Upper lobe of right lung (tissue), 1 donor: ENCODE measurements around the gene STK11. TPM values are rescaled to one million over a fixed set of nuclear protein-coding genes. Genes with fewer than 3 reads are reported as not detected.

ENCODE experiments used
- ATAC-seq: fragments of 200-7000 bp; cut with Tn5 transposase; one replicate; pipeline ENCODE4 v1.9.1; 2020; ENCODE audit warnings: mild to moderate bottlenecking, moderate library complexity
- DNase-seq: peaks from one replicate; pipeline ENCODE4 v3.0.0-alpha.2; 2020
- H3K27ac ChIP-seq: fragments of 200-600 bp; one replicate; pipeline ENCODE4 v1.8.0; 2022
- H3K27me3 ChIP-seq: fragments of 200-600 bp; one replicate; pipeline ENCODE4 v1.8.0; 2022; ENCODE audit warnings: mild to moderate bottlenecking
- H3K36me3 ChIP-seq: fragments of 200-600 bp; one replicate; pipeline ENCODE4 v1.8.0; 2022
- H3K4me1 ChIP-seq: fragments of 200-600 bp; one replicate; pipeline ENCODE4 v1.8.0; 2022
- H3K4me3 ChIP-seq: fragments of 200-600 bp; one replicate; pipeline ENCODE4 v1.8.0; 2022; ENCODE audit warnings: mild to moderate bottlenecking
- H3K9me3 ChIP-seq: fragments of 200-600 bp; one replicate; pipeline ENCODE4 v1.8.0; 2022
- CTCF ChIP-seq: fragments of 200-600 bp; IDR thresholded peaks from one replicate; pipeline ENCODE4 v1.8.0; 2022; ENCODE audit warnings: antibody characterized with exemption
- intact Hi-C: fragments of 100-400 bp; cut with DNase I; formaldehyde crosslinking; loops from one replicate; pipeline ENCODE4 v1.11.0; 2022
- total RNA-seq: library from RNA; stranded (reverse); fragmentation: NEBNext Ultra II Directional; extraction: Animal tissue kit (Norgen Biotek cat#: 25700); gene quantifications from one replicate; pipeline ENCODE4 v1.2.1, GENCODE V29; 2021
- donor health status: DM: no; HTN: yes; CAD: no; lungs with severe emphysema.

STK11 gene
- total RNA-seq, 1 donor from 2014 or later: 51.8 TPM

DNA sequence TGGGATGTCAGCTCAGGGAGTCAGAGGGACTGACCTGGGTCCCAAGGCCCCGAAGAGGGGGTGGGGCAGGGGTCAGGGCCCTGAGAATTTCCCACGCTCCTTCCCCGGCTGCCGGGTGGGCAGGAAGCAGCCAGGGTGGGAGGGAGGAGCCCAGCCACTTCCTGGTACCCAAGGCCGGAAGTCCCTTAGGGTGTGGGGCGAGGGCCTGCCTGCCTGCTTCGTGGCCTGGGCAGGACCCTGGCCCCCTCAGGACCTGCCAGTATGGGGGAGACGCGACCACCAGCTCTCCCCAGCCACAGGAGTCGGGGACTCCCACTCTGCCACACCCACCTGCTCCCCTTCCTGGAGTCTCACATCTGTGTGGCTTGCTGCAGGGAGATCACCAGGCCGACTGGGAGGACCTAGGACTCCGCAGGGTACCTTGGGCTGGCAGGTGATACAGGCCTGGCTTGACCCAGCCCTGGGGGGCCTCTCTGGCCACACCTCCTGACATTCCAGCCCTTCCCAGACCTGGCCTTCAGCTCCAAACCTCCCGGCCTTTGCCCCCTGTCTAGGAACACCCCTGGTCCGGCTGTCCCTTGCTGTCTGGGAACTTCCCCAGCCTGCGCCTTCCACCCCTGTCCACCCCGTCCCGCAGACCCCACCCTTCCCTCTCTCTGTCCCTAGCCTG lies 53.8 kb downstream of the STK11 start:
- H3K27ac ChIP-seq: peak overlapping the region; percentile 95
- H3K27me3 ChIP-seq: no peaks in the 10 kb centered on the region
- peak; percentile 20 for ATAC-seq
- intact Hi-C loops: no loop called here
- H3K4me1 ChIP-seq: peaks cover 75% of the 10 kb centered on the region
- H3K4me3 ChIP-seq: peak overlapping the region; percentile 31
- peak; percentile 88 for DNase-seq
- no peaks in the 10 kb centered on the region for H3K9me3 ChIP-seq
- no peak for TF ChIP-seq CTCF
- H3K36me3 ChIP-seq: peaks cover 40% of the 10 kb centered on the region

- Histone ChIP-seq H3K4me3 (peak overlapping the region; percentile 76), H3K27me3 (no peaks in the 10 kb centered on the region), H3K9me3 (no peaks in the 10 kb centered on the region), H3K27ac (peak overlapping the region; percentile 95), H3K36me3 (peaks cover 32% of the 10 kb centered on the region), H3K4me1 (peaks cover 71% of the 10 kb centered on the region)
- DNase-seq (peak; percentile 82), ATAC-seq (peak; percentile 0)
- intact Hi-C loops: no loop called here
- TF ChIP-seq CTCF: no peak
Observed at GRCh38 chr19:1259876-1260748, 54.5 kb downstream of the STK11 start.

GRCh38 chr19:1260749-1261537 lies 55.4 kb downstream of the STK11 start:
- Histone ChIP-seq H3K4me1 (peaks cover 70% of the 10 kb centered on the region), H3K27me3 (no peaks in the 10 kb centered on the region), H3K27ac (peak overlapping the region; percentile 95), H3K36me3 (peaks cover 24% of the 10 kb centered on the region), H3K9me3 (no peaks in the 10 kb centered on the region), H3K4me3 (peak overlapping the region; percentile 76)
- TF ChIP-seq CTCF: peak; percentile 6
- peak; percentile 83 for ATAC-seq
- intact Hi-C loops: no loop called here
- peak; percentile 98 for DNase-seq

GRCh38 chr19:1261538-1261797 lies 55.9 kb downstream of the STK11 start:
- no peak for TF ChIP-seq CTCF
- DNase-seq: peak; percentile 73

DNA sequence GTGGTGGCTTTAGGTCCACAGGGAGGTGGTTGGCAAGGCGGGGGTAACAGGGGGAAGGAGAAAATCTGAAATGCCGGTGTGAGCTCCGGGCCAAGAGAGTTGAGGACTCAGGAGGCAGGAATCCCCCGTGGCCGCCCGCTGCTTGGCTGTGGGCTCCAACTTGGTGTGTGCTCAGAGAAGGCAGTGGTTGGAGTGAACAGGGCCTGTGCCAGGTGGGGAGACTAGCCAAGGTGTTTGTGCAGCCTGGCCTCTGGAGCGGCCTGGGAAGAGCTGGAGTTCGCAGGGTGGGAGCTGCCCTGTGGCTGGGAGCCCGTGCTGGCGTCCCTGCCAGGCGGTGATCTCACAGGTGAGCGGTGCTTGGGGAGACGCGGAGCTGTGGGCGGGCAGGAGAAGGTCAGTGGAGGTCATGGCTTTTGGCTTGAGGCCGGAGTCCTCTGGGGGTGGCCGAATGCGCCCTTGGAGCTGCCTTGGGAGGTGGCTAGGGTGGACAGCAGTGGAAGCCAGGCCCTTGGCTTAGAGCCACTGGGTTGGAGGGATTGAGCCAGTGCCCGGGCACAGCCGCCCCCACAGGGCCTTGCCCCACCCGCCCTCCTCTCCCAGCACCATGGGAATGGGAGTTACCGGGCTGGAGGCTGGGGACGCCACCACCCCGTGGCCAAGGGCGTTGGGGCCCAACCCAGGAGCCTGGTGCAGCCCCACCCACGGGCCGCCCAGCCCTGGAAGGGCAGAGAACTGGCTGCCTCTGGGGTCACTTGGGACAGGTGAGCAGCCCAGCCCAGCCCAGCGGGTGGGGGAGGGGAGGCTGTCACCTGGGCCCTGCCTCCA lies 56.4 kb downstream of the STK11 start:
- peak overlapping the region; percentile 76 for H3K4me3 ChIP-seq
- intact Hi-C loops: no loop called here
- peaks cover 13% of the 10 kb centered on the region for H3K36me3 ChIP-seq
- peak; percentile 55 for ATAC-seq
- TF ChIP-seq CTCF: no peak
- peaks cover 71% of the 10 kb centered on the region for H3K4me1 ChIP-seq
- DNase-seq: peak; percentile 95
- no peaks in the 10 kb centered on the region for H3K9me3 ChIP-seq
- H3K27me3 ChIP-seq: no peaks in the 10 kb centered on the region
- H3K27ac ChIP-seq: peak overlapping the region; percentile 95

More at GRCh38 chr19:1261538-1261797, 55.9 kb downstream of the STK11 start:
- no peaks in the 10 kb centered on the region for H3K9me3 ChIP-seq
- H3K4me3 ChIP-seq: peak overlapping the region; percentile 76
- ATAC-seq: no peak
- intact Hi-C loops: no loop called here
- no peaks in the 10 kb centered on the region for H3K27me3 ChIP-seq
- H3K36me3 ChIP-seq: peaks cover 19% of the 10 kb centered on the region
- peaks cover 72% of the 10 kb centered on the region for H3K4me1 ChIP-seq
- peak overlapping the region; percentile 95 for H3K27ac ChIP-seq
